H1 (cell line): ENCODE data around the gene BCAS2. TPM values are rescaled to one million over a fixed set of nuclear protein-coding genes. Genes with fewer than 3 reads are reported as not detected.
A peak's percentile ranks its signal among the peaks of the same experiment; 100 is the strongest.

ENCODE experiments used
- CTCF ChIA-PET: fragments of 300-600 bp; sonication (Branson Sonifier 250); formaldehyde crosslinking; loops from one replicate; lab custom pipeline; 2021; ENCODE audit not compliant: partially characterized antibody; lab: Charles Lee
- POLR2A ChIA-PET: fragments of 300-600 bp; sonication (Branson Sonifier 250); formaldehyde crosslinking; loops from one replicate; lab custom pipeline; 2021; ENCODE audit warnings: inconsistent platforms; ENCODE audit not compliant: partially characterized antibody; lab: Charles Lee
- DNase-seq, 2 experiments: peaks; one replicate each; pipeline versions ENCODE4 v3.0.0 to v3.0.0-alpha.2; 2010 to 2022; ENCODE audit warnings: low spot score in 2 of 2, low read depth in 1 of 2, mixed read lengths in 1 of 2
- FAIRE-seq: peaks from 2 replicates; lab custom pipeline; 2011; peaks lifted over from hg19 to GRCh38; lab: Jason Lieb, UNC
- H2AFZ ChIP-seq: 2 replicates; pipeline ENCODE4 v1.8.1; 2012; ENCODE audit warnings: low read length, inconsistent platforms
- H2AK5ac ChIP-seq: 2 replicates; pipeline ENCODE4 v1.6.1; 2013; ENCODE audit warnings: low read depth, low read length
- H2BK120ac ChIP-seq: replicated peaks from 2 replicates; pipeline ENCODE3; 2013; ENCODE audit warnings: low read depth, low read length, inconsistent platforms
- H2BK12ac ChIP-seq: 2 replicates; pipeline ENCODE4 v1.6.1; 2013; ENCODE audit warnings: low read depth, low read length
- H2BK15ac ChIP-seq: 2 replicates; pipeline ENCODE4 v1.6.1; 2013; ENCODE audit warnings: low read length
- H2BK20ac ChIP-seq: 2 replicates; pipeline ENCODE4 v1.6.1; 2013; ENCODE audit warnings: low read length
- H2BK5ac ChIP-seq: 2 replicates; pipeline ENCODE4 v1.6.1; 2013; ENCODE audit warnings: low read depth, low read length
- H3K14ac ChIP-seq: 2 replicates; pipeline ENCODE4 v1.6.1; 2013; ENCODE audit warnings: inconsistent platforms; ENCODE audit not compliant: insufficient read length
- H3K18ac ChIP-seq: 2 replicates; pipeline ENCODE4 v1.6.1; 2013; ENCODE audit warnings: low read length; ENCODE audit errors: extremely low read depth
- H3K23ac ChIP-seq: 2 replicates; pipeline ENCODE4 v1.6.1; 2013; ENCODE audit warnings: inconsistent platforms; ENCODE audit not compliant: insufficient read length
- H3K23me2 ChIP-seq: 2 replicates; pipeline ENCODE4 v1.6.1; 2013; ENCODE audit warnings: low read depth, low read length
- H3K27ac ChIP-seq: 2 replicates; pipeline ENCODE4 v1.6.1; 2011; ENCODE audit warnings: low read depth, low read length, inconsistent platforms
- H3K27me3 ChIP-seq, 4 experiments: replicated peaks in 1 of 4; 1 replicate in 1 of 4; 2 replicates in 3 of 4; pipeline versions ENCODE4 v1.6.1 to v1.8.1; 2011 to 2013; ENCODE audit warnings: low read length in 3 of 4, mild to moderate bottlenecking in 3 of 4, inconsistent platforms in 2 of 4, mixed read lengths in 2 of 4, moderate library complexity in 1 of 4; ENCODE audit not compliant: control insufficient read depth in 3 of 4, insufficient read depth in 3 of 4; ENCODE audit errors: extremely low read depth in 1 of 4
- H3K36me3 ChIP-seq, 4 experiments: 2 replicates each; pipeline versions ENCODE4 v1.6.1 to v1.8.1; 2011 to 2013; ENCODE audit warnings: mild to moderate bottlenecking in 4 of 4, low read length in 3 of 4, moderate library complexity in 2 of 4, control low read depth in 1 of 4, inconsistent platforms in 1 of 4; ENCODE audit not compliant: insufficient read depth in 4 of 4, control insufficient read depth in 2 of 4
- H3K4ac ChIP-seq: replicated peaks from 2 replicates; pipeline ENCODE3; 2013; ENCODE audit warnings: low read length, low read depth, mixed read lengths, inconsistent platforms; ENCODE audit not compliant: insufficient read length
- H3K4me1 ChIP-seq, 4 experiments: replicated peaks in 1 of 4; 1 replicate in 1 of 4; 2 replicates in 3 of 4; pipeline versions ENCODE4 v1.6.1 to v1.8.1; 2011 to 2013; ENCODE audit warnings: low read length in 3 of 4, inconsistent platforms in 2 of 4, mixed read lengths in 1 of 4; ENCODE audit not compliant: insufficient read depth in 4 of 4, control insufficient read depth in 3 of 4
- H3K4me2 ChIP-seq, 2 experiments: 2 replicates each; pipeline versions ENCODE4 v1.6.1 to v1.8.1; 2011 to 2013; ENCODE audit warnings: low read depth in 2 of 2, low read length in 2 of 2, control low read depth in 1 of 2, inconsistent platforms in 1 of 2, mild to moderate bottlenecking in 1 of 2; ENCODE audit not compliant: insufficient read depth in 1 of 2
- H3K4me3 ChIP-seq, 4 experiments: fragments of 200-600, 300-600 bp in 1 of 4; sonication (generic), shearing (Covaris generic), sonication (Bioruptor Twin) in 1 of 4; 2 replicates each; pipeline versions ENCODE4 v1.5.1 to v1.8.1; 2011 to 2016; ENCODE audit warnings: low read length in 4 of 4, low read depth in 3 of 4, control low read depth in 2 of 4, inconsistent platforms in 2 of 4, mild to moderate bottlenecking in 2 of 4, mixed read lengths in 1 of 4, moderate library complexity in 1 of 4; ENCODE audit not compliant: insufficient read depth in 2 of 4; ENCODE audit errors: extremely low read depth in 1 of 4
- H3K56ac ChIP-seq: replicated peaks from 2 replicates; pipeline ENCODE3; 2013; ENCODE audit warnings: low read depth, mild to moderate bottlenecking, mixed read lengths, low read length, inconsistent platforms; ENCODE audit not compliant: insufficient read length
- H3K79me1 ChIP-seq: 2 replicates; pipeline ENCODE4 v1.6.1; 2013; ENCODE audit warnings: low read depth, low read length, control low read depth
- H3K79me2 ChIP-seq, 2 experiments: 2 replicates each; pipeline versions ENCODE4 v1.6.1 to v1.8.1; 2012 to 2013; ENCODE audit warnings: low read length in 2 of 2, mild to moderate bottlenecking in 2 of 2, inconsistent platforms in 1 of 2; ENCODE audit not compliant: insufficient read depth in 2 of 2, control insufficient read depth in 1 of 2
- H3K9ac ChIP-seq, 4 experiments: replicated peaks in 1 of 4; 1 replicate in 1 of 4; 2 replicates in 3 of 4; pipeline versions ENCODE4 v1.6.1 to v1.8.1; 2011 to 2013; ENCODE audit warnings: low read depth in 3 of 4, low read length in 3 of 4, control low read depth in 2 of 4, mild to moderate bottlenecking in 2 of 4, moderate library complexity in 2 of 4, inconsistent platforms in 1 of 4; ENCODE audit errors: extremely low read depth in 1 of 4
- H3K9me3 ChIP-seq, 2 experiments: 2 replicates each; pipeline versions ENCODE4 v1.6.1 to v1.8.1; 2012 to 2013; ENCODE audit warnings: mild to moderate bottlenecking in 2 of 2, moderate library complexity in 2 of 2, control low read depth in 1 of 2, inconsistent platforms in 1 of 2, low read depth in 1 of 2, low read length in 1 of 2, mixed read lengths in 1 of 2; ENCODE audit not compliant: insufficient read depth in 2 of 2
- H4K20me1 ChIP-seq, 2 experiments: replicated peaks in 1 of 2; 2 replicates each; pipeline versions ENCODE3 to v1.8.1; 2011 to 2013; ENCODE audit warnings: inconsistent platforms in 2 of 2, low read length in 2 of 2, mild to moderate bottlenecking in 1 of 2; ENCODE audit not compliant: insufficient read depth in 2 of 2, control insufficient read depth in 1 of 2
- H4K5ac ChIP-seq: 2 replicates; pipeline ENCODE4 v1.6.1; 2013; ENCODE audit warnings: low read length, low read depth, mixed read lengths, inconsistent platforms; ENCODE audit not compliant: insufficient read length
- H4K8ac ChIP-seq: 2 replicates; pipeline ENCODE4 v1.8.0; 2013; ENCODE audit warnings: mild to moderate bottlenecking, moderate library complexity, low read length, inconsistent platforms; ENCODE audit not compliant: insufficient read depth; ENCODE audit errors: extremely low read depth
- H4K91ac ChIP-seq: replicated peaks from 2 replicates; pipeline ENCODE3; 2013; ENCODE audit warnings: low read length, mixed read lengths, inconsistent platforms; ENCODE audit not compliant: insufficient read length
- RAD21 ChIP-seq, 2 experiments: IDR thresholded peaks in 1 of 2; conservative IDR thresholded peaks in 1 of 2; 2 replicates each; pipeline ENCODE4 v1.6.1; 2011; ENCODE audit warnings: low read depth in 2 of 2, low read length in 2 of 2, improper control_type of control experiment in 1 of 2, inconsistent platforms in 1 of 2, mild to moderate bottlenecking in 1 of 2, moderate library complexity in 1 of 2
- RFX5 ChIP-seq: IDR thresholded peaks from 2 replicates; pipeline ENCODE4 v1.6.1; 2011; ENCODE audit warnings: low read depth, low read length, improper control_type of control experiment, borderline replicate concordance
- WGBS, 2 experiments: shearing (Covaris generic) in 1 of 2; methylation state at CpG; one replicate each; pipeline versions ENCODE4 v1.1.6 to v1.1.7; 2013 to 2015; ENCODE audit warnings: low lambda C conversion rate in 2 of 2, mixed read lengths in 2 of 2, inconsistent platforms in 1 of 2, low coverage in 1 of 2, missing lambda C conversion rate in 1 of 2; ENCODE audit not compliant: insufficient replicate concordance in 2 of 2, insufficient coverage in 1 of 2, insufficient read length in 1 of 2; ENCODE audit errors: extremely low coverage in 1 of 2, missing lambda C conversion rate in 1 of 2; 5-methylcytosine and 5-hydroxymethylcytosine counted together
- polyA plus RNA-seq, 7 experiments: library from polyadenylated mRNA; depleted of rRNA in 3 of 7; stranded (reverse) in 5 of 7; unstranded in 2 of 7; fragments of >200 nt in 5 of 7; fragments of 200-250 nt in 2 of 7; gene quantifications; 1 replicate in 5 of 7; 2 replicates in 1 of 7; 4 replicates in 1 of 7; pipeline versions ENCODE4 v1.2.1 to v1.2.3, GENCODE V29; 2011 to 2013; ENCODE audit warnings: missing spikeins in 2 of 7, mixed read lengths in 2 of 7
- total RNA-seq: library from RNA; stranded (reverse); fragmentation: NEBNext Ultra II Directional; extraction: Animal tissue kit (Norgen Biotek cat#: 25700); gene quantifications from 2 replicates; pipeline ENCODE4 v1.2.1, GENCODE V29; 2021
- TF ChIP-seq, protein P1 (sequence below), 3 experiments: IDR thresholded peaks; 1 replicate in 2 of 3; 2 replicates in 1 of 3; pipeline versions ENCODE4 v1.5.1 to v1.6.1; 2011; ENCODE audit warnings: low read length in 3 of 3, mild to moderate bottlenecking in 3 of 3, inconsistent platforms in 2 of 3, low read depth in 1 of 3, moderate library complexity in 1 of 3; ENCODE audit not compliant: insufficient read depth in 1 of 3; ENCODE audit errors: control extremely low read depth in 1 of 3

Gene BCAS2
- total and polyA plus RNA-seq, 2 of the 8 experiments (the other 6 are each of a cell fraction or from before 2014, with no cell fraction given): 18.0 to 52.2 TPM

DNA sequence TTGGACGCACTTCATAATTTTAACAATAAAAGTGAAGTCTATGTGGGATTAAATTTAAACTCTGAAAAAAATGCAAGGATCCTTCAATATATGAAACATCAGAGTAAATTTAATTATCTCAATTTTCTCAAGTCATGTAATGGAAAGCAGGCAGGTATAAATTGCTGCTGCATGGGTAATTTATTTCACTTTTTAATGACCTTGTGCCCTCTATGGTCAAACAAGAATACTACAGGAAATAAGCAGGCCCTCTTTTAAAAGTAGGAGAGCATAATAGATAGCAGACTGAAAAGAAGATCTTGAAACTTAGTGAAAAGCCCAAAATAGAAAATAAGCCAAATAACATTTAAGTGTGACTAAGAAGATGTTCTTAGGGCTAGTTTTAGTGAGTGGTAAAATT, 22.9 kb downstream of the BCAS2 start:
- DNase-seq: no peak
- Histone ChIP-seq H3K79me2 (no peaks in the 10 kb centered on the region), H3K4me1 (no peaks in the 10 kb centered on the region), H2BK15ac (no peak overlapping the region), H2BK20ac (no peak overlapping the region), H3K14ac (no peak overlapping the region), H3K4me2 (no peak overlapping the region), H3K36me3 (no peaks in the 10 kb centered on the region), H3K9ac (no peak overlapping the region), H2AK5ac (no peak overlapping the region), H3K23ac (no peak overlapping the region), H2AFZ (no peak overlapping the region), H3K18ac (no peak overlapping the region), H3K23me2 (no peaks in the 10 kb centered on the region), H3K79me1 (no peaks in the 10 kb centered on the region), H2BK12ac (no peak overlapping the region), H3K56ac (no peak overlapping the region), H4K91ac (no peak overlapping the region), H4K20me1 (no peaks in the 10 kb centered on the region), H4K8ac (no peak overlapping the region), H2BK120ac (no peak overlapping the region), H4K5ac (no peak overlapping the region), H3K27me3 (no peaks in the 10 kb centered on the region), H3K4ac (no peak overlapping the region), H3K9me3 (no peaks in the 10 kb centered on the region), H3K4me3 (no peak overlapping the region), H3K27ac (no peak overlapping the region), H2BK5ac (no peak overlapping the region)
- POLR2A ChIA-PET: no interaction called here
- 48% methylated on average over 1 of the region's 1 CpG; no CpG with 5 or more reads in 1 of the 2 experiments for WGBS, 2 experiments
- CTCF ChIA-PET: interaction anchor here (0.7 to 2.1 kb wide), 14 partner anchors 9 to 576 kb away, joined by 3 to 9 read pairs (median 3); no protein-coding TSS in a partner anchor
- no peak for FAIRE-seq
- TF ChIP-seq RFX5 (no peak), RAD21 (IDR thresholded peaks at IDR 0.05 in 1 of 2, conservative IDR thresholded peaks at IDR 0.05 in 1 of 2; ENCODE audit: low read depth in 2 of 2, low read length in 2 of 2) (peak; percentile 57 to 61)
- TF ChIP-seq, protein P1, sequence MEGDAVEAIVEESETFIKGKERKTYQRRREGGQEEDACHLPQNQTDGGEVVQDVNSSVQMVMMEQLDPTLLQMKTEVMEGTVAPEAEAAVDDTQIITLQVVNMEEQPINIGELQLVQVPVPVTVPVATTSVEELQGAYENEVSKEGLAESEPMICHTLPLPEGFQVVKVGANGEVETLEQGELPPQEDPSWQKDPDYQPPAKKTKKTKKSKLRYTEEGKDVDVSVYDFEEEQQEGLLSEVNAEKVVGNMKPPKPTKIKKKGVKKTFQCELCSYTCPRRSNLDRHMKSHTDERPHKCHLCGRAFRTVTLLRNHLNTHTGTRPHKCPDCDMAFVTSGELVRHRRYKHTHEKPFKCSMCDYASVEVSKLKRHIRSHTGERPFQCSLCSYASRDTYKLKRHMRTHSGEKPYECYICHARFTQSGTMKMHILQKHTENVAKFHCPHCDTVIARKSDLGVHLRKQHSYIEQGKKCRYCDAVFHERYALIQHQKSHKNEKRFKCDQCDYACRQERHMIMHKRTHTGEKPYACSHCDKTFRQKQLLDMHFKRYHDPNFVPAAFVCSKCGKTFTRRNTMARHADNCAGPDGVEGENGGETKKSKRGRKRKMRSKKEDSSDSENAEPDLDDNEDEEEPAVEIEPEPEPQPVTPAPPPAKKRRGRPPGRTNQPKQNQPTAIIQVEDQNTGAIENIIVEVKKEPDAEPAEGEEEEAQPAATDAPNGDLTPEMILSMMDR (IDR thresholded peaks at IDR 0.05; ENCODE audit: control extremely low read depth in 1 of 3, insufficient read depth in 1 of 3, low read depth in 1 of 3, low read length in 3 of 3): peak in 2 of 3 experiments; percentile 15 to 18; a peak in 2 of 4 replicates
